Astrocyte (in vitro differentiated cells and primary cell): Measurements from ENCODE around the gene TIMM23B.
"Not testable (repeated sequence)": the region's sequence is repeated elsewhere in the genome, so short reads cannot be mapped to it uniquely, and the experiment has no call there.

Experiments used
- CTCF ChIP-seq: IDR thresholded peaks from 2 replicates; pipeline ENCODE4 v1.5.1; 2011; ENCODE audit warnings: low read depth, mild to moderate bottlenecking, inconsistent platforms, low read length, moderate library complexity; ENCODE audit not compliant: insufficient read depth
- EZH2 ChIP-seq: IDR thresholded peaks from 2 replicates; pipeline ENCODE4 v1.6.1; 2012; ENCODE audit warnings: mild to moderate bottlenecking, low read length, inconsistent platforms; ENCODE audit not compliant: insufficient read depth

GRCh38 chr10:49922041-49922440 lies 19.8 kb upstream of the TIMM23B start:
- TF ChIP-seq CTCF, EZH2: not testable (repeated sequence)
